Uterus (tissue), 2 donors: ENCODE results near the gene NUP50.

Source experiments
- CTCF ChIP-seq, 4 experiments: fragments of 200-600 bp in 2 of 4; fragments of 450-650 bp in 2 of 4; sonication (generic) in 2 of 4; IDR thresholded peaks; one replicate each; pipeline ENCODE4 v1.5.1; 2016 to 2019; ENCODE audit warnings: antibody characterized with exemption in 4 of 4, mild to moderate bottlenecking in 2 of 4, moderate library complexity in 1 of 4
- POLR2A ChIP-seq, 2 donors: fragments of 450-650 bp; IDR thresholded peaks; one replicate each; pipeline ENCODE4 v1.6.1; 2016; ENCODE audit warnings: antibody characterized with exemption in 2 of 2, mild to moderate bottlenecking in 1 of 2, moderate library complexity in 1 of 2

- TF ChIP-seq CTCF (IDR thresholded peaks at IDR 0.05), result no peak
- TF ChIP-seq POLR2A (IDR thresholded peaks at IDR 0.05), result no peak
These were observed 32.8 kb upstream of the NUP50 start for GRCh38 chr22:45130891-45131290.
